NT2/D1 (cell line): Measurements from ENCODE around the gene VMP1.

Experiments used
- SUZ12 ChIP-seq: IDR thresholded peaks from 2 replicates; pipeline ENCODE4 v1.6.1; 2011; ENCODE audit not compliant: insufficient read length, insufficient read depth; ENCODE audit errors: extremely low read depth
- YY1 ChIP-seq: IDR thresholded peaks from 2 replicates; pipeline ENCODE4 v1.6.1; 2011; ENCODE audit not compliant: insufficient read length, insufficient read depth

- no peak for TF ChIP-seq YY1
- no peak for TF ChIP-seq SUZ12
These were observed 18.2 kb downstream of the VMP1 start for GRCh38 chr17:59725691-59726090.
